Chondrocyte (in vitro differentiated cells): Measurements from ENCODE around the gene NTN5. TPM values are rescaled to one million over a fixed set of nuclear protein-coding genes. Genes with fewer than 3 reads are reported as not detected.

Experiments
- DNase-seq: peaks from one replicate; pipeline ENCODE4 v3.0.0; 2021; ENCODE audit warnings: mixed read lengths, low spot score
- H3K27ac Mint-ChIP-seq: one replicate; pipeline ENCODE4 v1.8.0; 2021; ENCODE audit warnings: mild to moderate bottlenecking, moderate library complexity, mixed read lengths; ENCODE audit not compliant: unreplicated experiment
- H3K27me3 Mint-ChIP-seq: 2 replicates; pipeline ENCODE4 v1.8.0; 2021; ENCODE audit warnings: low read depth, mixed read lengths
- H3K36me3 Mint-ChIP-seq: 2 replicates; pipeline ENCODE4 v1.8.0; 2021; ENCODE audit warnings: low read depth, mixed read lengths
- H3K4me1 Mint-ChIP-seq: 2 replicates; pipeline ENCODE4 v1.8.0; 2021; ENCODE audit warnings: low read depth, mild to moderate bottlenecking, mixed read lengths
- H3K4me3 Mint-ChIP-seq: one replicate; pipeline ENCODE4 v1.8.0; 2021; ENCODE audit warnings: mild to moderate bottlenecking, moderate library complexity, mixed read lengths; ENCODE audit not compliant: unreplicated experiment
- H3K9me3 Mint-ChIP-seq: 2 replicates; pipeline ENCODE4 v1.8.0; 2021; ENCODE audit warnings: low read depth, mixed read lengths
- CTCF ChIP-seq: fragments of 200-600 bp; sonication (generic); IDR thresholded peaks from 2 replicates; pipeline ENCODE4 v1.5.0; 2021; ENCODE audit warnings: antibody characterized with exemption, mild to moderate bottlenecking, moderate library complexity
- total RNA-seq: library from RNA; stranded (reverse); gene quantifications from 3 replicates; pipeline ENCODE4 v1.2.1, GENCODE V29; 2021

The NTN5 gene
- total RNA-seq, 1 donor from 2014 or later, result 0.97 TPM

GRCh38 chr19:48642862-48643261 lies 30.0 kb downstream of the NTN5 start:
- Mint-ChIP-seq H3K27me3 (no peaks in the 10 kb centered on the region), H3K4me1 (peaks cover 32% of the 10 kb centered on the region), H3K4me3 (no peak overlapping the region), H3K27ac (no peak overlapping the region), H3K9me3 (no peaks in the 10 kb centered on the region), H3K36me3 (no peaks in the 10 kb centered on the region)
- no peak for DNase-seq
- TF ChIP-seq CTCF, result no peak

GRCh38 chr19:48641850-48642249 lies 31.0 kb downstream of the NTN5 start:
- Mint-ChIP-seq H3K9me3 (no peaks in the 10 kb centered on the region), H3K36me3 (no peaks in the 10 kb centered on the region), H3K4me1 (peaks cover 39% of the 10 kb centered on the region), H3K27ac (no peak overlapping the region), H3K4me3 (no peak overlapping the region), H3K27me3 (no peaks in the 10 kb centered on the region)
- no peak for TF ChIP-seq CTCF
- DNase-seq, result no peak

- Mint-ChIP-seq H3K4me3 (no peak overlapping the region), H3K4me1 (peaks cover 32% of the 10 kb centered on the region), H3K27me3 (no peaks in the 10 kb centered on the region), H3K27ac (no peak overlapping the region), H3K9me3 (no peaks in the 10 kb centered on the region), H3K36me3 (no peaks in the 10 kb centered on the region)
- TF ChIP-seq CTCF, result no peak
- no peak for DNase-seq
Measured at GRCh38 chr19:48639483-48640375, 33.1 kb downstream of the NTN5 start.

- Mint-ChIP-seq H3K27ac (no peak overlapping the region), H3K4me3 (no peak overlapping the region)
Measured at GRCh38 chr19:48638831-48639381, 33.9 kb downstream of the NTN5 start.

More at GRCh38 chr19:48638831-48639381, 33.9 kb downstream of the NTN5 start:
- Mint-ChIP-seq H3K36me3 (no peaks in the 10 kb centered on the region), H3K4me1 (peaks cover 39% of the 10 kb centered on the region), H3K27me3 (no peaks in the 10 kb centered on the region), H3K9me3 (no peaks in the 10 kb centered on the region)
- no peak for DNase-seq
- TF ChIP-seq CTCF, result no peak
